CD4-positive, alpha-beta memory T cell (primary cell): ENCODE results near the gene IDH2. TPM values are rescaled to one million over a fixed set of nuclear protein-coding genes. Genes with fewer than 3 reads are reported as not detected.

Experiments used
- CTCF ChIA-PET: fragments of 350-600 bp; sonication (Branson Sonifier 250); formaldehyde crosslinking; loops from one replicate; lab custom pipeline; 2021; ENCODE audit warnings: inconsistent platforms; ENCODE audit not compliant: partially characterized antibody; lab: Charles Lee
- POLR2A ChIA-PET: fragments of 350-600 bp; sonication (Branson Sonifier 250); formaldehyde crosslinking; loops from one replicate; lab custom pipeline; 2021; ENCODE audit not compliant: partially characterized antibody; lab: Charles Lee
- DNase-seq, 5 donors: peaks; one replicate each; pipeline versions ENCODE4 v3.0.0 to v3.0.0-alpha.2; 2020 to 2022; ENCODE audit warnings: mixed read lengths in 1 of 5
- H3K27ac ChIP-seq: one replicate; pipeline ENCODE4 v1.7.0; 2013; ENCODE audit warnings: low read depth, low read length
- H3K27me3 ChIP-seq: 2 replicates; pipeline ENCODE4 v1.7.0; 2013; ENCODE audit warnings: mild to moderate bottlenecking, low read length, moderate library complexity; ENCODE audit not compliant: insufficient read depth
- H3K36me3 ChIP-seq: 2 replicates; pipeline ENCODE4 v1.7.0; 2013; ENCODE audit warnings: mild to moderate bottlenecking, low read length, moderate library complexity; ENCODE audit not compliant: insufficient read depth
- H3K4me1 ChIP-seq: 2 replicates; pipeline ENCODE4 v1.7.0; 2013; ENCODE audit warnings: mild to moderate bottlenecking, low read length, moderate library complexity; ENCODE audit not compliant: insufficient read depth
- H3K4me3 ChIP-seq, 2 donors: one replicate each; pipeline ENCODE4 v1.7.0; 2013; ENCODE audit warnings: low read length in 2 of 2, mild to moderate bottlenecking in 1 of 2
- H3K9me3 ChIP-seq, 2 donors: one replicate each; pipeline ENCODE4 v1.7.0; 2013; ENCODE audit warnings: low read length in 2 of 2, control low read depth in 1 of 2; ENCODE audit not compliant: control insufficient read depth in 1 of 2
- H3K27ac Mint-ChIP-seq, 7 donors: one replicate each; pipeline ENCODE4 v1.8.0; 2020 to 2021; ENCODE audit warnings: mixed read lengths in 7 of 7, mild to moderate bottlenecking in 6 of 7, inconsistent platforms in 3 of 7, moderate library complexity in 3 of 7
- H3K27me3 Mint-ChIP-seq, 2 donors: one replicate each; pipeline ENCODE4 v1.8.0; 2020 to 2021; ENCODE audit warnings: mixed read lengths in 2 of 2
- H3K36me3 Mint-ChIP-seq, 2 donors: one replicate each; pipeline ENCODE4 v1.8.0; 2020 to 2021; ENCODE audit warnings: mixed read lengths in 2 of 2, inconsistent platforms in 1 of 2, mild to moderate bottlenecking in 1 of 2
- H3K4me1 Mint-ChIP-seq, 4 donors: one replicate each; pipeline ENCODE4 v1.8.0; 2020 to 2021; ENCODE audit warnings: mixed read lengths in 4 of 4, mild to moderate bottlenecking in 1 of 4
- H3K4me3 Mint-ChIP-seq, 8 donors: one replicate each; pipeline ENCODE4 v1.8.0; 2020 to 2021; ENCODE audit warnings: mixed read lengths in 8 of 8, mild to moderate bottlenecking in 7 of 8, moderate library complexity in 6 of 8, inconsistent platforms in 3 of 8
- H3K9me3 Mint-ChIP-seq, 8 donors: one replicate each; pipeline ENCODE4 v1.8.0; 2020 to 2021; ENCODE audit warnings: mixed read lengths in 8 of 8, mild to moderate bottlenecking in 5 of 8, inconsistent platforms in 3 of 8, moderate library complexity in 1 of 8
- intact Hi-C: fragments of 100-400 bp; cut with micrococcal nuclease; formaldehyde crosslinking; loops from one replicate; pipeline ENCODE4 v1.15.1; 2023
- polyA plus RNA-seq, 2 donors: library from polyadenylated mRNA; unstranded; fragments of 300-500 nt; fragmentation: Illumina TruSeq; gene quantifications; one replicate each; pipeline ENCODE4 v1.2.3, GENCODE V29; 2021
- total RNA-seq, 2 experiments: library from RNA; stranded (reverse); gene quantifications; one replicate each; pipeline ENCODE4 v1.2.3, GENCODE V29; 2021

IDH2 gene
- total and polyA plus RNA-seq, 4 experiments from 2014 or later, result 41.2 to 139 (median 75.0) TPM

GRCh38 chr15:90085565-90085964 is 16.7 kb downstream of the IDH2 start:
- peak overlapping the region in 5 of 7 donors; percentile 30 to 81 (median 55) for H3K27ac Mint-ChIP-seq
- no peaks in the 10 kb centered on the region for H3K27me3 ChIP-seq
- POLR2A ChIA-PET, result interaction anchor here (0.9 to 1.1 kb wide), 3 partner anchors 16 to 192 kb away, joined by 3 read pairs; partner anchors contain the start of gene AP3S2
- peaks cover 64% of the 10 kb centered on the region for H3K36me3 ChIP-seq
- CTCF ChIA-PET, result interaction anchor here (0.8 to 5.2 kb wide), 9 partner anchors 10 to 346 kb away, joined by 3 to 29 read pairs (median 4); no protein-coding TSS in a partner anchor
- H3K36me3 Mint-ChIP-seq, result peaks cover 22 to 70% of the 10 kb centered on the region in 2 donors
- DNase-seq, result no peak
- H3K4me1 ChIP-seq, result no peaks in the 10 kb centered on the region
- no peak overlapping the region for H3K4me3 Mint-ChIP-seq
- peaks cover 5 to 24% (median 6%) of the 10 kb centered on the region in 4 donors for H3K4me1 Mint-ChIP-seq
- H3K27ac ChIP-seq, result no peak overlapping the region
- H3K4me3 ChIP-seq, result no peak overlapping the region
- no peaks in the 10 kb centered on the region for H3K9me3 ChIP-seq
- H3K9me3 Mint-ChIP-seq, result no peaks in the 10 kb centered on the region
- no peaks in the 10 kb centered on the region for H3K27me3 Mint-ChIP-seq
- intact Hi-C loops, result loop anchor here (5.0 kb wide), 2 partner anchors 208 to 323 kb away; no protein-coding TSS in a partner anchor

DNA sequence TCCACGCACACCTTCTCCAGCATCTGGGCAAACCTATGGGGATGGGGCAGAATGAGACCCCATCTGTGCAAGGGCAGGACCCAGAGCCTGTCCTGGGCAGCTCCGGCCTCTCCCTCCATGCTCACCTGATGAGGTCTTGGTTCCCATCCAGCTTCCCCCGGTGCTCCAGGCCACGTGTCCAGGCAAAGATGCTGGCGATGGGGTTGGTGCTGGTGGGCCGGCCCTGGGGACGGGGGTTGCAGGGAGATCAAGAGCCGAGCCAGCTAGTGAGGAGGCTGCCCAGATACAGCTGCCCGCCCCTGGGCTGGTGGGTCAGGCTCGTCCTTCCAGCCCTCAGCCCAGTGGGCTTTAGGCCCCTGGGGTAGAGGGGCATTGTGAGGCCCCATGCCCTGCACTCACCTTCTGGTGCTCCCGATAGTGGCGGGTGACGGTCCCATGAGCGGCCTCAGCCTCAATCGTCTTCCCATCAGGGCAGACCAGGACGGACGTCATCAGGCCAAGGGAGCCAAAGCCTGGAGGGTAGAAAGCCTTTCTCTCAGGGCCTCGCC is 17.3 kb downstream of the IDH2 start:
- Histone ChIP-seq H3K9me3 (no peaks in the 10 kb centered on the region), H3K27me3 (no peaks in the 10 kb centered on the region), H3K27ac (no peak overlapping the region), H3K36me3 (peaks cover 58% of the 10 kb centered on the region), H3K4me1 (no peaks in the 10 kb centered on the region), H3K4me3 (no peak overlapping the region)
- Mint-ChIP-seq H3K36me3 (peaks cover 19 to 68% of the 10 kb centered on the region in 2 donors), H3K27me3 (no peaks in the 10 kb centered on the region), H3K4me3 (no peak overlapping the region), H3K9me3 (no peaks in the 10 kb centered on the region), H3K27ac (peak overlapping the region in 1 of 7 donors; percentile 73), H3K4me1 (peaks cover 5 to 23% (median 6%) of the 10 kb centered on the region in 4 donors)
- ChIA-PET POLR2A (interaction anchor here (0.6 to 1.1 kb wide), 3 partner anchors 17 to 191 kb away, joined by 3 read pairs; partner anchors contain the start of gene AP3S2), CTCF (interaction anchor here (0.8 to 5.2 kb wide), 9 partner anchors 9 to 345 kb away, joined by 3 to 29 read pairs (median 4); no protein-coding TSS in a partner anchor)
- intact Hi-C loops, result loop anchor here (5.0 kb wide), 2 partner anchors 208 to 323 kb away; no protein-coding TSS in a partner anchor
- no peak for DNase-seq

GRCh38 chr15:90083954-90084607 is 18.2 kb downstream of the IDH2 start:
- ChIA-PET CTCF (interaction anchor here (0.8 to 5.2 kb wide), 3 partner anchors 13 to 209 kb away, joined by 4 to 29 read pairs (median 10); no protein-coding TSS in a partner anchor), POLR2A (interaction anchor here (0.6 kb wide), 1 partner anchor 190 kb away, joined by 3 read pairs; the partner anchor contains the start of gene AP3S2)
- intact Hi-C loops, result no loop called here
- Mint-ChIP-seq H3K36me3 (peaks cover 19 to 64% of the 10 kb centered on the region in 2 donors), H3K4me1 (peaks cover 3 to 15% (median 6%) of the 10 kb centered on the region in 4 donors), H3K27ac (peak overlapping the region in 1 of 7 donors; percentile 30), H3K4me3 (no peak overlapping the region), H3K27me3 (no peaks in the 10 kb centered on the region), H3K9me3 (no peaks in the 10 kb centered on the region)
- Histone ChIP-seq H3K36me3 (peaks cover 50% of the 10 kb centered on the region), H3K4me1 (no peaks in the 10 kb centered on the region), H3K27me3 (no peaks in the 10 kb centered on the region), H3K27ac (no peak overlapping the region), H3K4me3 (no peak overlapping the region), H3K9me3 (no peaks in the 10 kb centered on the region)
- no peak for DNase-seq

- H3K4me3 Mint-ChIP-seq, result no peak overlapping the region
- H3K27me3 Mint-ChIP-seq, result no peaks in the 10 kb centered on the region
- peaks cover 19 to 62% of the 10 kb centered on the region in 2 donors for H3K36me3 Mint-ChIP-seq
- H3K36me3 ChIP-seq, result peaks cover 44% of the 10 kb centered on the region
- H3K27me3 ChIP-seq, result no peaks in the 10 kb centered on the region
- no peak overlapping the region for H3K4me3 ChIP-seq
- H3K4me1 Mint-ChIP-seq, result peaks cover 3 to 13% (median 6%) of the 10 kb centered on the region in 4 donors
- CTCF ChIA-PET, result interaction anchor here (1.6 to 5.2 kb wide), 3 partner anchors 9 to 322 kb away, joined by 4 to 29 read pairs (median 6); no protein-coding TSS in a partner anchor
- intact Hi-C loops, result no loop called here
- H3K9me3 ChIP-seq, result no peaks in the 10 kb centered on the region
- no peaks in the 10 kb centered on the region for H3K4me1 ChIP-seq
- H3K9me3 Mint-ChIP-seq, result no peaks in the 10 kb centered on the region
- no peak for DNase-seq
- H3K27ac ChIP-seq, result no peak overlapping the region
- POLR2A ChIA-PET, result interaction anchor here (1.6 kb wide), 1 partner anchor 15 kb away, joined by 3 read pairs; no protein-coding TSS in a partner anchor
- peak overlapping the region in 3 of 7 donors; percentile 22 to 56 (median 35) for H3K27ac Mint-ChIP-seq
Measured at GRCh38 chr15:90083419-90083818, 18.8 kb downstream of the IDH2 start.

DNA sequence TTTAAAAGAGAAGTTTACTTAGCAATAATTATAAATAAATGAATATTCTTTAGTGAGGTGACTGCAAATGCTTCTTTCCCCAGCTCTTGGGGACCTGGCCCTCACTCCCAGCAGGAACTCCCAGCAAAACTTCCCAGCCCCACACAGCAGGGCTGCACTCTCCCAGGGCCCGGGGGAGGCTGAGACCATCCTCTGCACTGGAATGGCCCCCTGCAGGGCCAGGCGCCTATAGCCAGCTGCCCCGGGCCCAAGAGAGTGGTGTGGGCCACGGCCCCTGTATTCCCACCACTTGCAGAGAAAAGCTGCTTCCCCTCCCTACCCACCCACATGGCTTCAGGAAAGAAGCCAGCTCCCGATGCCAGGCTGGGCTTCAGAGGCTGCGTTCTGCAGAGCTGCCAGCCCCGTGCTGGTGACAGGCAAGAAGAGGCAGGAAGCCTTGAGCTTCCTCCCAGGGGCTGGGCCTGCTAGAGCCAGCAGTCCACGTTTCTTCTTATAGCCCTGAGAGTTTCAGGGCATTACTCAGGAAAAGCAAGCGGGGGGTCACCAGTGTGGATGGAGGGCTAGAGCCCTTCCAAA is 20.0 kb downstream of the IDH2 start:
- Mint-ChIP-seq H3K9me3 (no peaks in the 10 kb centered on the region), H3K4me1 (peaks cover 3 to 7% (median 6%) of the 10 kb centered on the region in 4 donors), H3K36me3 (peaks cover 21 to 56% of the 10 kb centered on the region in 2 donors), H3K27me3 (no peaks in the 10 kb centered on the region), H3K27ac (peak overlapping the region in 2 of 7 donors; percentile 41 to 65), H3K4me3 (no peak overlapping the region)
- ChIA-PET POLR2A (interaction anchor here (1.6 kb wide), 1 partner anchor 16 kb away, joined by 3 read pairs; no protein-coding TSS in a partner anchor), CTCF (interaction anchor here (1.1 to 5.2 kb wide), 4 partner anchors 10 to 321 kb away, joined by 3 to 29 read pairs (median 5); no protein-coding TSS in a partner anchor)
- Histone ChIP-seq H3K27me3 (no peaks in the 10 kb centered on the region), H3K4me1 (no peaks in the 10 kb centered on the region), H3K36me3 (peaks cover 32% of the 10 kb centered on the region), H3K27ac (no peak overlapping the region), H3K9me3 (no peaks in the 10 kb centered on the region), H3K4me3 (no peak overlapping the region)
- intact Hi-C loops, result no loop called here
- DNase-seq, result no peak

DNA sequence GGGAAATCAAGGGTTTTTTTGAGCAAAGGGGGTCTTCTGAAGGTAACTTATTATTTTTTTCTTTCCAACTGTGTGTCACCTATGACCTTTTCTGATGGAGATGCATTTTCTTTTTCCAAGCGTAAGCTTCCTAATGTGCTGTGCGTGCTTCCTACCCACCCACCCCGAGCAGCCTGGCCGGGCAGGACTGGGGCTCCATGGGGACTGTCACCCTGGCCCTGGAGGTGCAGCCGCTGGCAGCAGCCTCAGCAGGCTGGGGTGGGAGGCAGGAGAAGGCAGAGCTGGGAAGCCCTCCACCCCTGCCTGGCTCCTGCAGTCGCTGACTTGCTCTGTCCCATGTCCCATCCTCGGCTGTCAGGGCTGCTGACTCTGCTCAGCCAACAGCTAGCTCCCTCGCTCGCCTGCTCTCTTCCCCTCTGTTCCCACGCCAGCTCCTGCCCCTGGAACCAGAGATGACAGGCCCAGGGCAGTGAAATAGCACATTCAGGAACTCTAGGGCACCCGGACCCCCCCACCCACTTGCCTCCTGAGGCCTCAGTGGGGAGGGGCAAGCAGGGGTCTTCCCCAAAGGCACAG is 21.4 kb downstream of the IDH2 start:
- intact Hi-C loops, result no loop called here
- Mint-ChIP-seq H3K9me3 (no peaks in the 10 kb centered on the region), H3K4me3 (no peak overlapping the region), H3K27me3 (no peaks in the 10 kb centered on the region), H3K4me1 (peaks cover 0 to 2% (median 0%) of the 10 kb centered on the region in 4 donors), H3K36me3 (peaks cover 18 to 53% of the 10 kb centered on the region in 2 donors), H3K27ac (peak overlapping the region in 1 of 7 donors; percentile 35)
- H3K4me3 ChIP-seq, result no peak overlapping the region
- H3K9me3 ChIP-seq, result no peaks in the 10 kb centered on the region
- POLR2A ChIA-PET, result interaction anchor here (1.1 kb wide), 1 partner anchor 22 kb away, joined by 4 read pairs; no protein-coding TSS in a partner anchor
- H3K4me1 ChIP-seq, result no peaks in the 10 kb centered on the region
- CTCF ChIA-PET, result no interaction called here
- no peak overlapping the region for H3K27ac ChIP-seq
- no peak for DNase-seq
- no peaks in the 10 kb centered on the region for H3K27me3 ChIP-seq
- peaks cover 28% of the 10 kb centered on the region for H3K36me3 ChIP-seq
